Sigmoid colon (tissue), 4 donors: ENCODE measurements around the gene GPR3.

Experiments used
- EP300 ChIP-seq, 4 donors: sonication (generic); formaldehyde crosslinking; IDR thresholded peaks; one replicate each; pipeline ENCODE4 v1.6.1; 2017; ENCODE audit warnings: antibody characterized with exemption in 4 of 4
- POLR2AphosphoS5 ChIP-seq, 4 donors: sonication (generic); formaldehyde crosslinking; IDR thresholded peaks; one replicate each; pipeline ENCODE4 v1.6.1; 2017; ENCODE audit warnings: antibody characterized with exemption in 4 of 4

GRCh38 chr1:27383661-27384060 is 8.8 kb upstream of the GPR3 start:
- TF ChIP-seq POLR2AphosphoS5 (IDR thresholded peaks at IDR 0.05) (no peak), EP300 (IDR thresholded peaks at IDR 0.05) (no peak)
